ENCODE data around the gene POTEG. TPM values are rescaled to one million over a fixed set of nuclear protein-coding genes. Genes with fewer than 3 reads are reported as not detected.
"Not testable (repeated sequence)": the region's sequence is repeated elsewhere in the genome, so short reads cannot be mapped to it uniquely, and the experiment has no call there.

Gene POTEG
- polyA plus RNA-seq, 5 donors = 0.06 to 0.12 (median 0.09) TPM; not detected in 2

- DNase-seq = not testable (repeated sequence)
These were observed 59.7 kb downstream of the POTEG start for GRCh38 chr14:19374451-19374903.

- not testable (repeated sequence) for DNase-seq
These were observed 61.2 kb downstream of the POTEG start for GRCh38 chr14:19372813-19373500.

GRCh38 chr14:19371767-19372166 is 62.4 kb downstream of the POTEG start:
- DNase-seq = not testable (repeated sequence)

GRCh38 chr14:19362803-19363202 is 71.3 kb downstream of the POTEG start:
- not testable (repeated sequence) for DNase-seq

GRCh38 chr14:19362323-19362722 is 71.8 kb downstream of the POTEG start:
- not testable (repeated sequence) for DNase-seq

GRCh38 chr14:19361636-19362253 is 72.4 kb downstream of the POTEG start:
- DNase-seq = not testable (repeated sequence)

GRCh38 chr14:19360937-19361635 is 73.1 kb downstream of the POTEG start:
- not testable (repeated sequence) for DNase-seq
